HCT116 (cell line): ENCODE data around the gene SEC11C.

Experiments
- ATF3 ChIP-seq: IDR thresholded peaks from 2 replicates; pipeline ENCODE4 v1.6.1; 2012
- CTCF ChIP-seq, 3 experiments: fragments of 200-600 bp in 1 of 3; sonication (generic) in 1 of 3; IDR thresholded peaks in 2 of 3; conservative IDR thresholded peaks in 1 of 3; 2 replicates each; pipeline ENCODE4 v1.5.1; 2012 to 2017; ENCODE audit warnings: low read depth in 2 of 3, low read length in 2 of 3, antibody characterized with exemption in 1 of 3, borderline replicate concordance in 1 of 3, control low read depth in 1 of 3, mild to moderate bottlenecking in 1 of 3, mixed read lengths in 1 of 3, mixed run types in 1 of 3, moderate library complexity in 1 of 3; ENCODE audit not compliant: insufficient read depth in 1 of 3
- MAX ChIP-seq: IDR thresholded peaks from 2 replicates; pipeline ENCODE4 v1.6.1; 2012
- RAD21 ChIP-seq: IDR thresholded peaks from 2 replicates; pipeline ENCODE4 v1.6.1; 2012; ENCODE audit warnings: low read depth, mild to moderate bottlenecking
- SRF ChIP-seq: IDR thresholded peaks from 2 replicates; pipeline ENCODE4 v1.6.1; 2012; ENCODE audit warnings: low read depth

GRCh38 chr18:59198215-59198614, 58.5 kb downstream of the SEC11C start:
- TF ChIP-seq ATF3 (no peak), CTCF (IDR thresholded peaks at IDR 0.05 in 2 of 3, conservative IDR thresholded peaks at IDR 0.05 in 1 of 3; ENCODE audit: borderline replicate concordance in 1 of 3, insufficient read depth in 1 of 3, low read depth in 2 of 3, low read length in 2 of 3) (no peak), RAD21 (no peak), MAX (no peak), SRF (no peak)
